ENCODE data around the gene KCNMA1. TPM values are rescaled to one million over a fixed set of nuclear protein-coding genes. Genes with fewer than 3 reads are reported as not detected.
A peak's percentile ranks its signal among the peaks of the same experiment; 100 is the strongest.

Gene KCNMA1
- total RNA-seq, 2 donors from 2014 or later: 168 to 188 TPM

- Histone ChIP-seq H3K4me1 (ENCODE audit: control insufficient read depth in 1 of 2, low read depth in 2 of 2) (peaks cover 21 to 94% of the 10 kb centered on the region in 2 donors), H3K36me3 (no peaks in the 10 kb centered on the region), H3K27ac (no peak overlapping the region), H3K27me3 (replicated peaks; ENCODE audit: insufficient read depth) (no peaks in the 10 kb centered on the region), H3K9me3 (no peaks in the 10 kb centered on the region), H3K4me3 (no peak overlapping the region)
- no peak for ATAC-seq (ENCODE audit: insufficient number of reproducible peaks, low FRiP score, low read depth)
- no peak for TF ChIP-seq CTCF (IDR thresholded peaks at IDR 0.05)
- DNase-seq (ENCODE audit: low spot score): no peak
These were observed 25.9 kb downstream of the KCNMA1 start for GRCh38 chr10:77611670-77612069.

GRCh38 chr10:77611221-77611620 is 26.4 kb downstream of the KCNMA1 start:
- no peak overlapping the region for H3K27ac ChIP-seq
- DNase-seq (ENCODE audit: low spot score) (no peak), ATAC-seq (ENCODE audit: insufficient number of reproducible peaks, low FRiP score, low read depth) (no peak)
- peaks cover 21 to 95% of the 10 kb centered on the region in 2 donors for H3K4me1 ChIP-seq (ENCODE audit: control insufficient read depth in 1 of 2, low read depth in 2 of 2)
- no peak for TF ChIP-seq CTCF (IDR thresholded peaks at IDR 0.05)
- H3K9me3 ChIP-seq: no peaks in the 10 kb centered on the region
- H3K4me3 ChIP-seq: no peak overlapping the region
- H3K36me3 ChIP-seq: no peaks in the 10 kb centered on the region
- H3K27me3 ChIP-seq (replicated peaks; ENCODE audit: insufficient read depth): no peaks in the 10 kb centered on the region

GRCh38 chr10:77609781-77610272 is 27.8 kb downstream of the KCNMA1 start:
- H3K27me3 ChIP-seq (replicated peaks; ENCODE audit: insufficient read depth): no peaks in the 10 kb centered on the region
- H3K4me1 ChIP-seq (ENCODE audit: control insufficient read depth in 1 of 2, low read depth in 2 of 2): peaks cover 22 to 93% of the 10 kb centered on the region in 2 donors
- H3K4me3 ChIP-seq: no peak overlapping the region
- DNase-seq (ENCODE audit: low spot score) (no peak), ATAC-seq (ENCODE audit: insufficient number of reproducible peaks, low FRiP score, low read depth) (no peak)
- H3K9me3 ChIP-seq: no peaks in the 10 kb centered on the region
- no peak for TF ChIP-seq CTCF (IDR thresholded peaks at IDR 0.05)
- H3K27ac ChIP-seq: peak overlapping the region; percentile 3 to 37
- H3K36me3 ChIP-seq: no peaks in the 10 kb centered on the region

GRCh38 chr10:77608281-77608680 is 29.3 kb downstream of the KCNMA1 start:
- Histone ChIP-seq H3K27ac (no peak overlapping the region), H3K36me3 (no peaks in the 10 kb centered on the region), H3K4me3 (no peak overlapping the region), H3K4me1 (ENCODE audit: control insufficient read depth in 1 of 2, low read depth in 2 of 2) (peaks cover 28 to 93% of the 10 kb centered on the region in 2 donors), H3K27me3 (replicated peaks; ENCODE audit: insufficient read depth) (no peaks in the 10 kb centered on the region), H3K9me3 (no peaks in the 10 kb centered on the region)
- TF ChIP-seq CTCF (IDR thresholded peaks at IDR 0.05): no peak
- ATAC-seq (ENCODE audit: insufficient number of reproducible peaks, low FRiP score, low read depth) (no peak), DNase-seq (ENCODE audit: low spot score) (no peak)

- no peak for DNase-seq (ENCODE audit: low spot score)
These were observed 30.9 kb downstream of the KCNMA1 start for GRCh38 chr10:77606751-77607150.

More at GRCh38 chr10:77606751-77607150, 30.9 kb downstream of the KCNMA1 start:
- H3K27ac ChIP-seq: no peak overlapping the region
- no peaks in the 10 kb centered on the region for H3K9me3 ChIP-seq
- H3K27me3 ChIP-seq (replicated peaks; ENCODE audit: insufficient read depth): no peaks in the 10 kb centered on the region
- no peaks in the 10 kb centered on the region for H3K36me3 ChIP-seq
- no peak for TF ChIP-seq CTCF (IDR thresholded peaks at IDR 0.05)
- no peak overlapping the region for H3K4me3 ChIP-seq
- peaks cover 31 to 93% of the 10 kb centered on the region in 2 donors for H3K4me1 ChIP-seq (ENCODE audit: control insufficient read depth in 1 of 2, low read depth in 2 of 2)
- ATAC-seq (ENCODE audit: insufficient number of reproducible peaks, low FRiP score, low read depth): no peak
